Inflammatory macrophage treated with lipopolysaccharide for 1 hour (primary cell): ENCODE measurements around the gene CST11.
"Not testable (repeated sequence)": the region's sequence is repeated elsewhere in the genome, so short reads cannot be mapped to it uniquely, and the experiment has no call there.

Experiments used
- DNase-seq, 2 donors: peaks; one replicate each; pipeline ENCODE4 v3.0.0-alpha.2; 2020 to 2022

Gene CST11, protein sequence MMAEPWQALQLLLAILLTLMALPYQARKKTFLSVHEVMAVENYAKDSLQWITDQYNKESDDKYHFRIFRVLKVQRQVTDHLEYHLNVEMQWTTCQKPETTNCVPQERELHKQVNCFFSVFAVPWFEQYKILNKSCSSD

GRCh38 chr20:23452776-23453175 is at the start of gene CST11:
TSS of gene CST11 (minus strand) at chr20:23452876. CDS start at chr20:23452811, 65 bp downstream.
- DNase-seq, result no peak

- no peak for DNase-seq
These were observed 49.2 kb upstream of the CST11 start for GRCh38 chr20:23501926-23502325.

DNA sequence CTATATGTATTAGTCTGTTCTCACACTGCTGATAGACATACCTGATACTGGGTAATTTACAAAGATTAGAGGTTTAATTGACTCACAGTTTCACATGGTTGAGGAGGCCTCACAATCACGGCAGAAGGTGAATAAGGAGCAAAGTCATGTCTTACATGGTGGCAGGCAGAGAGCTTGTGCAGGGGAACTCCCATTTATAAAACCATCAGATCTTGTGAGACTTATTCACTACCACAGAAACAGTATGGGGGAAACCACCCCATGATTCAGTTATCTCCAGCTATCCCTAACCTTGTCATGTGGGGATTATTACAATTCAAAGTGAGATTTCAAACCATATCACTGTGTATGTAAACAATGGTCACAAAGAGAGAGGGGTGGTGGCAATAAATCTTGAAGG is 44.9 kb upstream of the CST11 start:
- DNase-seq, result peak in 1 of 2 donors; percentile 49

DNA sequence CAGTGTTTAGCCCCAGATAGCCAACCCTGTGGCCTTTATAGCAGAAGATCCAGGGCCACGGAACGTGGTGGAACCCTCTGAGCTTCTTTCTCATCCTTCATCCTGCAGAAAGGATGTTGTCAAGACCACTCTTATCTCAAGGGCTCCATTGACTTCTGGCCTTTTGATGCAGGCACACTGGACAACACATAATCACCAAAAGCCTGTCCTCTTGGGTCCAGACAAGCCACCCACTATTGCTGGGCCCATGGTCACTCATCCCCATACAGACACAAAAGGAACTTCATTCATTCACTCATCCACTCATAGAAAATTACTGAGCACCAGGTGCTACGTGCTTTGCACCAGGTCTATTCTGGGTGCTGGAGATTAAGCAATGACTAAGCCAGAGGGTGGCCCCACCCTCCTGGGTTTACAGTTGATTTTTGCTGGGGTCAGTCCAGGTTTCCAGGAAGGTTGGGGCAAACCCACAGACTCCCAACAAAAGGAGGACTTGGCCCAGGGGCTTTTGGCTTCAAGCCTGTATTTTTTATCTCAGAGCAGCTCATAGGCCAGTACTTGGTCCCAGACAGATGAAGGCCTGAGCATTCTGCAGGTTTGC is 40.6 kb upstream of the CST11 start:
- DNase-seq, result no peak

DNA sequence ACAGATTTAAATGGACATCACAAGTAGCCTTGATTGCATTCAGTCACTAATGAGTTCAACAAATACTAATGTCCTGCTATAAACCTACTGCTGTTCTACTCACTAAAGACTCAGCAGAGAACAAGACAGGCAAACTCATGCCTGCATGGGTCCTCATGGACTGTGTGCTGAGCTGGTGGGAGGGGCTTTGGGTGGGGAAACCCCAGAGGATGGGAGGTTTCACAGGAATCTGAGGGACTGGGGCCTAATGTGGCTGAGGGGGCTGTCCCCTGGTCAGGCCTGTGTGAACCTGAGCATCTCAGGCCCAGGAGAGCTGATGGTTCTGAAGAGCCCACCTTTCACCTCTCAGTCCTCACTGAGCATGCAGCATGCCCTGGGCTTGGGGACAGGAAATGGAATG is 39.6 kb upstream of the CST11 start:
- no peak for DNase-seq

DNA sequence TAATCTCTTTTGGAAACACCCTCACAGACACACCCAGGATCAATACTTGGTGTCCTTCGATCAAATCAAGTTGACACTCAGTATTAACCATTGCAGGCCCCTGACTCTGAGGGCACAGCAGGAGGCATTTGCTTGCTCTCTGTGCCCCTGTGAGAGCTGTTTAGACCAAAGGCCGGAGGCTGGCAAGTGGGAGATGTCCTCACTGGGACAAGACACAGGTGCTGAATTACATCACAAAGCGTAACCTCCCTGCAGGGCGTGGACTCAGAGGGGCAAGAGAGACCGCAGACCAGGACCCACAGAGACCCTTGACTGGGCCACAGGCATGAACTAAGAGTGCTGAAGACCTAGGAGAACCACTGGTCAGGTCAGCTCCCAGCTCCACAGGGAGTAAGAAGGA is 38.1 kb upstream of the CST11 start, which contains the start of gene CST8:
Gene CST8 (plus strand): TSS at position 301 of the 400 bp plus-strand sequence. CDS start 551 bp downstream, outside the sequence.
- DNase-seq, result no peak

- no peak for DNase-seq
These were observed 36.3 kb upstream of the CST11 start for GRCh38 chr20:23488996-23489395.

DNA sequence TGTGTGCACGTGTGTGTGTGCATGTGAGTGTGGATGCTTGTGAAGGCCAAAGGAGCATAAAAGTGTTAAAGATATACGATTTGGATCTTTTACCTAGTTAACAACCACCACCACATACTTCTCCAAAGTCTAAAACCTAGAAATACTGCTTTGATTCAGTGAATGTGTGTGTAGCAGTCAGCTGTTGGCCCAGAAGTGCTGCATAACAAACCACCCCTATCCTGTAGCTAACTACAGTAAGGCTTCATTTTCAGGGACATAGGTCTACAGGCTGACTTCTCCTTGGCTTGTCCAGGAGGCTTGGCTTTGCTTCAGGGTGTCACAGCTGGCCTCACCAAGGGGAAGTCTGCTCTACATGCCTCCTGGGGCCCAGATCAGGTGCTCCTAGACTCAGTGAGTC is 35.8 kb upstream of the CST11 start:
- no peak for DNase-seq

DNA sequence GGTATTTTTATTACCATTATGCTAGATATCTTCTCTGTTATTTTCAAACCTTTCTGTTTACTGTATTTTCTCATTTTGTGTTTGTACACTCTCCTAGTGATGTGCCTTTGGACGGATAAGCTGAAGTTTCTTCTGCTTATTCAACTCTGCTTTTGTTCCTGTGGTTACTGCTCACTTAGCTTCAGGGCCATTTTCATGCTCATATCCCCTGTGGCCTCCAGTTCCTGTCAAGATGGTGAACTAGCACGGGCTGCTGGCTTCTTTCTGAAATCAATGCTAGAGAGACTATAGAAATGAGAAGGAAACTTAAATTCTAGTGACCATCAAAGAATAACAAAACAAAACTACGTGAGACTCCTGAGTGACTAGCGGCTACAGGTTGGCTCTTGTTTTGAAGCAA is 31.4 kb upstream of the CST11 start:
- no peak for DNase-seq

GRCh38 chr20:23482138-23482537 is 29.5 kb upstream of the CST11 start:
- DNase-seq, result no peak

DNA sequence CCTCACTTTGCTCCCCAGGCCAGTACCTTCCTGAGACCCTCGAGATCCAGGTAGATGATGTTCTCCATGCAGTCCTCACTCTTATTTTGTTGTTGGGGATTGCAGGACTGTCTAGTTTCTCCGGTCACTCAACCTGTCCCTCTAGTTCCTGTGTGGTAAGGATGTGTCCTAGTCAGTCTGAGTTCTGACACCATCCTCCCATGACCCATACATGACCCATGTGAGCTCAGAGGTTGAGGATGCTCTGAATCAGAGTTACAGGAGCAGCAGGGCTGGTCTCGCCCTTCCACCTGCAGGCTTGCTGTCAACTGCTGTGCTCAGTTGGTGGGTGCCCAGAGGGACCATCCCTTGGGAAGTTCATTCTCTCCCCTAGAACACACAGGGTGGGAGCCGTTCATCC is 26.4 kb upstream of the CST11 start:
- DNase-seq, result no peak

DNA sequence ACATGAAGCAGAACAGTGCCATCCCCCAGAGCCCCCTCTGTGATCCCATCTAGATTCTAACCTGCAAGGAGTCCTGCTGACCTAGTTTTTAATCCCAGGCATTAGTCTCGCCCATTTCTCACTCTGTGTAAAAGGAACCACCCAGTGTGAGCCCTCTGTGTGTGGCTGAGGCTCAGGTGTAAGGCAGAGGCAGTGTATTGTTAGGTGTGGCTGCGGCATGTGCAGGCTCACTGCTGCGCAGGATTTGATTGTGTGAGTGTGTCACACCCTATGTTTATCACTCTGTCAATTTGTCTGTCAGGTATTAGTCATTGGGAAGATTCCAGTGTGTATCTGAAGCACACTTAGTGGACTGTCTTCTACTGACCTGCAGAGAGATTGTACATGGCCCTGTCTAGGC is 24.5 kb upstream of the CST11 start:
- no peak for DNase-seq

DNA sequence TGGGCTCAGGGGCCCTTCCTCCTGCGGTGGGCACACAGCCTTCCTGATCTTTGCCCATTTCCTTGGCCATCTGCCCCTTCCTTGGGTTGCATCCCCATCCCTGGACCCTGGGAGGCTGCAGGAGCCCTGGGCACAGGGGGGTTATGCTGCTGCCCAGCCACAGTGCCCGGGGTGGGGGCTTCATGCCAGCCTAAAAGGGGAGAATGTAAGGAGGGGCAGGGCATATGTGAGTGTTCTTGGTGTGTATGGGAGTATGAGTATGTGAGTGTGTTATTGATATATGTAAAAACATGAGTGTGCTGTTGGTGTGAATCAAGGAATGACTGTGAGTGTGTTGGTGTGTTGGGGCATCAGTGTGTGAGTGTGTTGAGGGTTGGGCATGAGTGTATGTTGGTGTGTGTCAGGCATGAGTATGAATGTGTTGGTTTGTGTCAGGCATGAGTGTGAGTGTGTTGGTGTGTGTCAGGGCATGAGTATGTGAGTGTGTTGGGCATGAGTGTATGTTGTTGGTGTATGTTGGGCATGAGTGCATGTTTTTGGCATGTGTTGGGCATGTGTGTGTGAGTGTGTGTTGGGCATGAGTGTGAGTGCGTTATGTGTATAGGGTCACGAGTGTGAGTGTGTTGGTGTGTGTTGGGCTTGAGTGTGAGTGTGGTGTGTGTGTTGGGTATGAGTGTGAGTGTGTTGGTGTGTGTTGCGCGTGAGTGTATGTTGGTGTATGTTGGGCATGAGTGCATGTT is 23.5 kb upstream of the CST11 start:
- DNase-seq, result no peak

DNA sequence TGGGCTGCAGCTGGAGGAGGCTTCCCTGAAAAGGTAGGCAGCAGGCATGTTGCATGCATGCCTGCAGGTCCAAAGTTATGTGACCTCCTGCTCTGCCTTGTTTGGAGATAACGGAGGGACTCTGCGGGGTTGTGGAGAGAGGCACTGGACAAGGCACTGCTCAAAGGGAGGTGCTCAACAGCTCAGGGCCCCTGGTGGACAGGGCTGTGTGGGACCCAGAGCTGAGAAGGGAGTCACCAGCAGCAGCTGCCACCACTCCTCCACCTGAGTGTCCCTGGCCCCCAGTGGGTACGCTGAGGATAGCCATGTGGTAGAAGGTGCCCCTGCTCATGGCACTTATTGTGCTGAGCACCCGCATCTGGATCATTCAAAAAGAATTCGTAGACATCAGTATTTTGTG is 22.7 kb upstream of the CST11 start:
- DNase-seq, result no peak

DNA sequence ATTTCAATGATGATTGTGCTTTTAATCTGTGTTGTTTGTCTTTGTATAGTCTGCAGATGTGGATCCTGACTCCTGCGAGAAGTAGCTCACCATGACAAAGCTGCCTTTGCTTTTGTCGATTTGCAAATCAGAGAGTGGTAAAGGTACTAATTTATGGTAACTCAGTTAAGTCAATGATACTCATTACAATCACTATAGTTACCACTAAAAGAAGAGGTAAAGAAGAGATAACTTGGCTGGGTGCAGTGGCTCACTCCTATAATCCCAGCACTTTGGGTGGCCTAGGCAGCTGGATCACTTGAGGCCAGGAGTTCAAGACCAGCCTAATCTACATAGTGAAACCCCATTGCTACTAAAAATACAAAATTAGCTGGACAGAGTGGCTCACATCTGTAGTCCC is 20.6 kb upstream of the CST11 start:
- DNase-seq, result not testable (repeated sequence)

- not testable (repeated sequence) for DNase-seq
These were observed 19.6 kb upstream of the CST11 start for GRCh38 chr20:23472306-23472705.

DNA sequence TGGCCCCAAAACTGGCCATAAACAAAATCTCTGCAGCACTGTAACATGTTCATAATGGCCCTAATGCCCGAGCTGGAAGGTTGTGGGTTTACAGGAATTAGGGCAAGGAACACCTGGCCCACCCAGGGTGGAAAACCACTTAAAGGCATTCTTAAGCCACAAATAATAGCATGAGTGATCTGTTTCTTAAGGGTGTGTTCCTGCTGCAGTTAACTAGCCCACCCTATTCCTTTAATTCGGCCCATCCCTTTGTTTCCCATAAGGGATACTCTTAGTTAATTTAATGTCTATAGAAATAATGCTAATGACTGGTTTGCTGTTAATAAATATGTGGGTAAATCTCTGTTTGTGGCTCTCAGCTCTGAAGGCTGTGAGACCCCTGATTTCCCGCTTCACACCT is 14.3 kb upstream of the CST11 start:
- not testable (repeated sequence) for DNase-seq

GRCh38 chr20:23461180-23461579 is 8.5 kb upstream of the CST11 start:
- peak; percentile 10 to 21 for DNase-seq

GRCh38 chr20:23459461-23460150 is 6.9 kb upstream of the CST11 start:
- peak; percentile 5 to 30 for DNase-seq

DNA sequence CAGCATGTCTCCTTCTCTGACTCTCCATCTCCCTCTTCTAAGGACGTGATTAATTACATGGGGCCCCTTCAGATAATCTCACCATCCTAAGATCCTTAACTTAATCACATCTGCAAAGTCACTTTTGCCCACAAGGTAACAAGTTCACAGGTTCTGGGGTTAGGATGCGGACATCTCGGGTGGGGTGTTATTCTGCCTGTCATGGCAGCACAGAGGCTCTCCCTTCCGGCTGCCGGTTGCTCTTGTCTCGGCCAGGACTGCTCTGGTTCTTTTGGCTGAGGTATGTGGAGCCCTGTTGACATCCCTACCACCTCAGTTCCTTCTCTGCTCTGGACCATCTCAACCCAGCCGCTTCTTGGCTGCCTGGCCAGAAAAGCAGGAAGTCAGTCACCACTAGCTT is 4.2 kb upstream of the CST11 start:
- DNase-seq, result no peak

- no peak for DNase-seq
These were observed 3.7 kb upstream of the CST11 start for GRCh38 chr20:23456409-23456808.

GRCh38 chr20:23455639-23456038 is 3.0 kb upstream of the CST11 start:
- DNase-seq, result no peak

- DNase-seq, result no peak
These were observed 2.1 kb upstream of the CST11 start for GRCh38 chr20:23454816-23455215.
